Esophagus (tissue), 2 donors: ENCODE data around the gene ASGR2. TPM values are rescaled to one million over a fixed set of nuclear protein-coding genes. Genes with fewer than 3 reads are reported as not detected.
"Not testable (repeated sequence)": the region's sequence is repeated elsewhere in the genome, so short reads cannot be mapped to it uniquely, and the experiment has no call there.

Experiments used
- H3K27ac ChIP-seq, 2 donors: one replicate each; pipeline ENCODE4 v1.5.1; 2013; ENCODE audit warnings: low read depth in 2 of 2, mild to moderate bottlenecking in 2 of 2, inconsistent platforms in 1 of 2, low read length in 1 of 2, moderate library complexity in 1 of 2
- H3K27me3 ChIP-seq, 2 donors: one replicate each; pipeline ENCODE4 v1.6.1; 2013; ENCODE audit warnings: low read length in 2 of 2, control low read depth in 1 of 2, mild to moderate bottlenecking in 1 of 2; ENCODE audit not compliant: insufficient read depth in 2 of 2, control insufficient read depth in 1 of 2
- H3K36me3 ChIP-seq, 2 donors: one replicate each; pipeline ENCODE4 v1.6.1; 2013; ENCODE audit warnings: low read length in 1 of 2; ENCODE audit not compliant: control insufficient read depth in 2 of 2, insufficient read depth in 2 of 2
- H3K4me1 ChIP-seq, 2 donors: one replicate each; pipeline ENCODE4 v1.6.1; 2013; ENCODE audit warnings: low read length in 1 of 2; ENCODE audit not compliant: control insufficient read depth in 2 of 2, insufficient read depth in 2 of 2
- H3K4me3 ChIP-seq, 2 donors: one replicate each; pipeline ENCODE4 v1.5.1; 2013; ENCODE audit warnings: low read length in 2 of 2, mild to moderate bottlenecking in 2 of 2, low read depth in 1 of 2, moderate library complexity in 1 of 2
- H3K9me3 ChIP-seq, 2 donors: one replicate each; pipeline ENCODE4 v1.6.1; 2013; ENCODE audit warnings: mild to moderate bottlenecking in 2 of 2, low read depth in 1 of 2, low read length in 1 of 2, moderate library complexity in 1 of 2; ENCODE audit not compliant: control insufficient read depth in 2 of 2, insufficient read depth in 1 of 2
- WGBS, 2 donors: extraction: QIAGEN DNeasy Blood & Tissue Kit; methylation state at CpG; one replicate each; pipeline ENCODE4 v1.1.7; 2013; 5-methylcytosine and 5-hydroxymethylcytosine counted together
- polyA plus RNA-seq, 2 donors: library from polyadenylated mRNA; stranded (reverse); fragments of 200-250 nt; gene quantifications; one replicate each; pipeline ENCODE4 v1.2.3, GENCODE V29; 2013
- donor health status: healthy with polysubstance abuse.
- donor health status: Bipolar disorder and iron deficiency.

ASGR2 gene
- polyA plus RNA-seq, 2 donors: 0.24 to 1.00 TPM

DNA sequence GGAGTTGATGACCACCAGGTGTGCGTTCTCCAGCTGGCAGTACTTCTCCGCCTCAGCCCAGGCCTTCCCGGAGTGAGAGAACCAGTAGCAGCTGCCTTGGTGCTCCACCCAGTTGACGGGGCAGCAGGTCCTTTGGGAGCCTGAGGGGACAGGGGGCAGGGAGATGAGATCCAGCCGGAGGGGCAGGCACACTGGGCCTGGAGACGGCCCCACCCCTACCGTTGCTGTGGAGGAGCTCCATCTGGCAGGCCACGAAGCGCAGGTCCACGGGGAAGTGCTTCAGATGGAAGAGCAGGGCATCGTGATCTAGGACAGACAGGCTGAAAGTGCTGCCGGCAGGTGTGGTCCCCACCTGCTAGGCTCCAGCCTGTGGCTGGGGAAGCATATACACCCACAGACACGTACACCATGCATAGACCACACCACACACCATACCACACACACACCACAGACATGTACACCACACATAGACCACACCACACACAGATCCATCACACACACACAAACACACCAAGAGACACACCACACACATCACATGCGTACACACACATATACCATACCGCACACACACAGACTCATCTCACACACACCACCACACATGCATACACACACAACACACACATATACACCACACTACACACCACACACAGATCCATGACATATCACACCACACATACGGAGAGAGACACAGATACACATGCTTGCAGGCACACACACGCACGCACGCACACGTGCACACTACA, 7.4 kb downstream of the ASGR2 start:
- H3K36me3 ChIP-seq: no peaks in the 10 kb centered on the region
- H3K9me3 ChIP-seq: peaks cover 0 to 3% of the 10 kb centered on the region in 2 donors
- no peaks in the 10 kb centered on the region for H3K27me3 ChIP-seq
- 63 to 70% methylated on average over 20 of the region's 20 CpGs for WGBS, 2 donors
- no peaks in the 10 kb centered on the region for H3K4me1 ChIP-seq
- H3K4me3 ChIP-seq: no peak overlapping the region
- H3K27ac ChIP-seq: no peak overlapping the region

DNA sequence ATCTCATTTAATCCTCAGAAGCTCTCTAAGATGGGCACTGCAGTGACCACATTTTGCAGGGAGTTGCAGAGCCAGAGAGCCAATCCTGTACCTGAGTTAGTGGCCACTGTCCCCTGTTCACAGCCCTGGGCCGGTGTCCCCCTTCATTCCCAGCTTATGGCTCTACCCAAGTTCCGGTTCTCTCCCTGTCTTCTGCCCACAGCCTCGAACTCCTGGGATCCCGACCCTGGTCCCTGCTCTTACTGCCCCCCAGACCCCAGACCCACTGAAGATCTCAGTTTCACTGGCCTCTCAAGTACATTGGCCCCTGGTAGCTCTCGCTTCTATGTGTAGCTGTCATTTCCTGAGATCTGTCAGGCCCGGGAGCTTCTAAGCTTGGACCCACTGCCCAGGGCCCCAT, 12.2 kb downstream of the ASGR2 start:
- Histone ChIP-seq H3K27me3 (no peaks in the 10 kb centered on the region), H3K36me3 (no peaks in the 10 kb centered on the region), H3K4me3 (no peak overlapping the region), H3K27ac (no peak overlapping the region), H3K9me3 (peaks cover 0 to under 1% of the 10 kb centered on the region in 2 donors), H3K4me1 (no peaks in the 10 kb centered on the region)
- WGBS, 2 donors: 56 to 80% methylated on average over 6 of the region's 6 CpGs

- H3K27me3 ChIP-seq: no peaks in the 10 kb centered on the region
- H3K27ac ChIP-seq: no peak overlapping the region
- WGBS, 2 donors: 88 to 89% methylated on average over 14 of the region's 14 CpGs
- H3K4me1 ChIP-seq: no peaks in the 10 kb centered on the region
- H3K9me3 ChIP-seq: no peaks in the 10 kb centered on the region
- no peaks in the 10 kb centered on the region for H3K36me3 ChIP-seq
- H3K4me3 ChIP-seq: no peak overlapping the region
Measured at GRCh38 chr17:7101531-7101930, 13.1 kb downstream of the ASGR2 start.

DNA sequence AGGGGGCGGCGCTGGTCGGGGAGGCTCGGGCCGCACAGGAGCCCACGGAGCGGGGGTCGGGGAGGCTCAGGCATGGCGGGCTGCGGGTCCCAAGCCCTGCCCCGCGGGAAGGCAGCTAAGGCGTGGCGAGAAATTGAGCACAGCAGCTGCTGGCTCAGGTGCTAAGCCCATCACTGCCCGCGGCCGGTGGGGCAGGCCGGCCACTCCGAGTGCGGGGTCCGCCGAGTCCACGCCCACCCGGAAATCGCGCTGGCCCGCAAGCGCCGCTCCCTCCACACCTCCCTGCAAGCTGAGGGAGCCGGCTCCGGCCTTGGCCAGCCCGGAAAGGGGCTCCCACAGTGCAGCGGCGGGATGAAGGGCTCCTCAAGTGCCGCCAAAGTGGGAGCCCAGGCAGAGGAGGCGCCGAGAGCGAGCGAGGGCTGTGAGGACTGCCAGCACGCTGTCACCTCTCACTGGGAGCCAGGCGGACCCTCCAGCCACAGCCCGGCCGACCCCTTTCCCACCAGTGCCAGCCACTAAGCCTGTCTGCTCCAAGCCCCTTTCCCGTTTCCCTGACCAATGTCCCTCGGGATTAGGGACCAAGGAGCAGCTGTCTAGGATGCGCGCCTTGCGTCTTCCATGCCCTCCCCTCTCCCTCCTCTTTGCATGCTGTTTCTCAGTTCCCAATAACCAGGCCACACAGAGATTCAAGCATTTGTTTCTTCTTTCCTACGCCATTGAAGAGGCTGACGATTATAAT, 13.8 kb downstream of the ASGR2 start:
- H3K4me1 ChIP-seq, H3K4me3 ChIP-seq, H3K27me3 ChIP-seq, H3K9me3 ChIP-seq, H3K36me3 ChIP-seq, H3K27ac ChIP-seq: not testable (repeated sequence)
- 90 to 91% methylated on average over 30 to 50 of the region's 50 CpGs for WGBS, 2 donors

GRCh38 chr17:7098802-7099459, 15.7 kb downstream of the ASGR2 start:
- Histone ChIP-seq H3K36me3 (no peaks in the 10 kb centered on the region), H3K27ac (no peak overlapping the region), H3K27me3 (no peaks in the 10 kb centered on the region), H3K4me1 (no peaks in the 10 kb centered on the region), H3K9me3 (no peaks in the 10 kb centered on the region), H3K4me3 (no peak overlapping the region)
- 81 to 83% methylated on average over 13 of the region's 13 CpGs for WGBS, 2 donors

- no peak overlapping the region for H3K27ac ChIP-seq
- no peak overlapping the region for H3K4me3 ChIP-seq
- H3K9me3 ChIP-seq: no peaks in the 10 kb centered on the region
- H3K36me3 ChIP-seq: no peaks in the 10 kb centered on the region
- no peaks in the 10 kb centered on the region for H3K4me1 ChIP-seq
- no peaks in the 10 kb centered on the region for H3K27me3 ChIP-seq
- WGBS, 2 donors: 63 to 82% methylated on average over 5 of the region's 5 CpGs
Measured at GRCh38 chr17:7097940-7098339, 16.7 kb downstream of the ASGR2 start.

GRCh38 chr17:7095625-7096024, 19.0 kb downstream of the ASGR2 start:
- H3K36me3 ChIP-seq: no peaks in the 10 kb centered on the region
- WGBS, 2 donors: 80 to 100% methylated on average over 1 of the region's 1 CpG
- H3K27me3 ChIP-seq: no peaks in the 10 kb centered on the region
- no peaks in the 10 kb centered on the region for H3K4me1 ChIP-seq
- no peak overlapping the region for H3K27ac ChIP-seq
- H3K9me3 ChIP-seq: no peaks in the 10 kb centered on the region
- H3K4me3 ChIP-seq: no peak overlapping the region

- WGBS, 2 donors: 79 to 84% methylated on average over 10 of the region's 10 CpGs
- H3K36me3 ChIP-seq: no peaks in the 10 kb centered on the region
- H3K27me3 ChIP-seq: no peaks in the 10 kb centered on the region
- H3K27ac ChIP-seq: no peak overlapping the region
- H3K9me3 ChIP-seq: no peaks in the 10 kb centered on the region
- H3K4me3 ChIP-seq: no peak overlapping the region
- no peaks in the 10 kb centered on the region for H3K4me1 ChIP-seq
Measured at GRCh38 chr17:7094652-7095019, 20.0 kb downstream of the ASGR2 start.

GRCh38 chr17:7091311-7092005, 23.2 kb downstream of the ASGR2 start:
- not testable (repeated sequence) for H3K4me1 ChIP-seq, H3K27ac ChIP-seq
- 71 to 84% methylated on average over 20 to 26 of the region's 28 CpGs for WGBS, 2 donors

More at GRCh38 chr17:7091311-7092005, 23.2 kb downstream of the ASGR2 start:
- not testable (repeated sequence) for H3K36me3 ChIP-seq, H3K4me3 ChIP-seq, H3K27me3 ChIP-seq, H3K9me3 ChIP-seq
